ENCODE results near the gene AKIRIN2. TPM values are rescaled to one million over a fixed set of nuclear protein-coding genes. Genes with fewer than 3 reads are reported as not detected.

The AKIRIN2 gene
- polyA plus RNA-seq, 3 donors = 102 to 145 (median 118) TPM

- no peaks in the 10 kb centered on the region for H3K27me3 ChIP-seq (ENCODE audit: control insufficient read depth in 2 of 2, insufficient read depth in 2 of 2, low read length in 2 of 2)
- no peak for DNase-seq
- intact Hi-C loops (cut with micrococcal nuclease) = no loop called here
- Mint-ChIP-seq H3K9me3 (peaks cover 0 to 2% (median 0%) of the 10 kb centered on the region in 7 donors), H3K27ac (peak overlapping the region in 2 of 7 donors; percentile 67 to 70), H3K4me1 (peaks cover 3% of the 10 kb centered on the region), H3K27me3 (ENCODE audit: low read depth in 3 of 3) (no peaks in the 10 kb centered on the region), H3K4me3 (peak overlapping the region in 1 of 2 donors; percentile 7), H3K36me3 (peaks cover 30 to 47% of the 10 kb centered on the region in 2 donors)
- WGBS (ENCODE audit: insufficient coverage) = no CpG with 5 or more reads among the region's 2 CpGs
- H4K20me1 ChIP-seq (ENCODE audit: insufficient read depth, low read length) = no peaks in the 10 kb centered on the region
- peaks cover 10 to 24% of the 10 kb centered on the region in 2 donors for H3K36me3 ChIP-seq (replicated peaks in 1 of 2; ENCODE audit: control insufficient read depth in 1 of 2, insufficient read depth in 2 of 2, low read length in 2 of 2)
- H2AFZ ChIP-seq (ENCODE audit: insufficient read depth, low read depth, low read length, poor library complexity, severe bottlenecking) = no peak overlapping the region
- peak overlapping the region in 1 of 2 donors; percentile 2 for H3K27ac ChIP-seq (ENCODE audit: low read depth in 1 of 2, low read length in 2 of 2)
- no peak overlapping the region for H3K9ac ChIP-seq (ENCODE audit: insufficient read depth, low read length, poor library complexity, severe bottlenecking)
- H3K9me3 ChIP-seq (replicated peaks in 1 of 2; ENCODE audit: control insufficient read depth in 1 of 2, insufficient read depth in 1 of 2, low read length in 2 of 2) = no peaks in the 10 kb centered on the region
- no peaks in the 10 kb centered on the region for H3K79me2 ChIP-seq (ENCODE audit: insufficient read depth, low read length)
- no peak overlapping the region for H3K4me2 ChIP-seq (replicated peaks; ENCODE audit: extremely low read depth, low read length, poor library complexity, severe bottlenecking)
- H3K4me1 ChIP-seq (ENCODE audit: control insufficient read depth in 1 of 2, insufficient read depth in 2 of 2, low read length in 2 of 2) = no peaks in the 10 kb centered on the region
- no peak overlapping the region for H3K4me3 ChIP-seq (replicated peaks in 1 of 3; ENCODE audit: low read depth in 2 of 3, low read length in 3 of 3)
- TF ChIP-seq CTCF (IDR thresholded peaks at IDR 0.05) = no peak
These were observed 47.1 kb downstream of the AKIRIN2 start for GRCh38 chr6:87654875-87655454.

- H3K9me3 Mint-ChIP-seq = peaks cover 0 to 2% (median 0%) of the 10 kb centered on the region in 7 donors
- no peaks in the 10 kb centered on the region for H4K20me1 ChIP-seq (ENCODE audit: insufficient read depth, low read length)
- peaks cover 28 to 39% of the 10 kb centered on the region in 2 donors for H3K36me3 Mint-ChIP-seq
- TF ChIP-seq CTCF (IDR thresholded peaks at IDR 0.05) = no peak
- H2AFZ ChIP-seq (ENCODE audit: insufficient read depth, low read depth, low read length, poor library complexity, severe bottlenecking) = no peak overlapping the region
- no peak overlapping the region for H3K4me3 Mint-ChIP-seq
- no peak overlapping the region for H3K4me3 ChIP-seq (replicated peaks in 1 of 3; ENCODE audit: low read depth in 2 of 3, low read length in 3 of 3)
- H3K27me3 Mint-ChIP-seq (ENCODE audit: low read depth in 3 of 3) = no peaks in the 10 kb centered on the region
- no peaks in the 10 kb centered on the region for H3K9me3 ChIP-seq (replicated peaks in 1 of 2; ENCODE audit: control insufficient read depth in 1 of 2, insufficient read depth in 1 of 2, low read length in 2 of 2)
- peak overlapping the region in 1 of 7 donors; percentile 27 for H3K27ac Mint-ChIP-seq
- no peaks in the 10 kb centered on the region for H3K4me1 ChIP-seq (ENCODE audit: control insufficient read depth in 1 of 2, insufficient read depth in 2 of 2, low read length in 2 of 2)
- peaks cover 3% of the 10 kb centered on the region for H3K4me1 Mint-ChIP-seq
- H3K36me3 ChIP-seq (replicated peaks in 1 of 2; ENCODE audit: control insufficient read depth in 1 of 2, insufficient read depth in 2 of 2, low read length in 2 of 2) = peaks cover 10 to 19% of the 10 kb centered on the region in 2 donors
- H3K4me2 ChIP-seq (replicated peaks; ENCODE audit: extremely low read depth, low read length, poor library complexity, severe bottlenecking) = no peak overlapping the region
- no CpG with 5 or more reads among the region's 1 CpG for WGBS (ENCODE audit: insufficient coverage)
- intact Hi-C loops (cut with micrococcal nuclease) = no loop called here
- no peak overlapping the region for H3K9ac ChIP-seq (ENCODE audit: insufficient read depth, low read length, poor library complexity, severe bottlenecking)
- no peak overlapping the region for H3K27ac ChIP-seq (ENCODE audit: low read depth in 1 of 2, low read length in 2 of 2)
- no peaks in the 10 kb centered on the region for H3K27me3 ChIP-seq (ENCODE audit: control insufficient read depth in 2 of 2, insufficient read depth in 2 of 2, low read length in 2 of 2)
- no peak for DNase-seq
- no peaks in the 10 kb centered on the region for H3K79me2 ChIP-seq (ENCODE audit: insufficient read depth, low read length)
These were observed 47.9 kb downstream of the AKIRIN2 start for GRCh38 chr6:87654122-87654521.

Data from CD14-positive monocyte (primary cell).